GM18526 (cell line): ENCODE results near the gene MC4R.

Experiments used
- POLR2A ChIP-seq: IDR thresholded peaks from 3 replicates; pipeline ENCODE4 v1.6.1; 2011; ENCODE audit not compliant: insufficient read length; ENCODE audit errors: extremely low read depth

The MC4R gene

GRCh38 chr18:60350941-60351340 lies 21.6 kb downstream of the MC4R start:
- no peak for TF ChIP-seq POLR2A

- no peak for TF ChIP-seq POLR2A
These were observed 22.4 kb downstream of the MC4R start for GRCh38 chr18:60350150-60350549.

- no peak for TF ChIP-seq POLR2A
These were observed 25.0 kb downstream of the MC4R start for GRCh38 chr18:60347526-60348045.

- no peak for TF ChIP-seq POLR2A
These were observed 33.6 kb downstream of the MC4R start for GRCh38 chr18:60339018-60339417.

GRCh38 chr18:60331890-60332289 lies 40.7 kb downstream of the MC4R start:
- TF ChIP-seq POLR2A, result no peak

GRCh38 chr18:60329131-60329530 lies 43.4 kb downstream of the MC4R start:
- no peak for TF ChIP-seq POLR2A

GRCh38 chr18:60327880-60328279 lies 44.7 kb downstream of the MC4R start:
- no peak for TF ChIP-seq POLR2A

GRCh38 chr18:60322591-60322990 lies 50.0 kb downstream of the MC4R start:
- no peak for TF ChIP-seq POLR2A
